HCT116 (cell line): ENCODE results near the gene CREBBP. TPM values are rescaled to one million over a fixed set of nuclear protein-coding genes. Genes with fewer than 3 reads are reported as not detected.

Experiments used
- ATAC-seq: fragments of 200-7000 bp; cut with Tn5 transposase; 2 replicates; pipeline ENCODE4 v1.9.1; 2020; ENCODE audit warnings: mild to moderate bottlenecking, moderate library complexity
- BruUV-seq: library from RNA; stranded (reverse); fragments of 400-500 nt; replicated peaks from 2 replicates; lab custom pipeline; 2021; lab: Mats Ljungman, UMichigan
- CTCF ChIA-PET: fragments of 300-600 bp; sonication (Branson Sonifier 250); formaldehyde crosslinking; loops from one replicate; lab custom pipeline; 2021; ENCODE audit warnings: antibody characterized with exemption; lab: Charles Lee
- POLR2A ChIA-PET: fragments of 300-600, 350-600 bp; sonication (Branson Sonifier 250); formaldehyde crosslinking; loops from one replicate; lab custom pipeline; 2021; ENCODE audit warnings: antibody characterized with exemption; lab: Charles Lee
- RAD21 ChIA-PET, 2 experiments: fragments of 300-600 bp; sonication (Branson Sonifier 250); formaldehyde crosslinking; loops; one replicate each; lab custom pipeline; 2023; ENCODE audit warnings: low total read pairs in 2 of 2; ENCODE audit not compliant: uncharacterized antibody in 2 of 2, unreplicated experiment in 2 of 2, low non-redundant PET in 1 of 2; lab: Charles Lee
- DNase-seq: peaks from one replicate; pipeline ENCODE4 v3.0.0-alpha.2; 2010; ENCODE audit warnings: low read depth, low spot score
- H2AFZ ChIP-seq: fragments of 200-600 bp; shearing (Covaris generic), sonication (generic); 2 replicates; pipeline ENCODE4 v1.6.1; 2017; ENCODE audit warnings: low read depth, mixed run types, mixed read lengths, antibody characterized with exemption, low read length; ENCODE audit not compliant: poor library complexity, severe bottlenecking
- H3K27ac ChIP-seq: 2 replicates; pipeline ENCODE4 v1.5.1; 2012; ENCODE audit warnings: low read depth, low read length
- H3K27me3 ChIP-seq: fragments of 200-600 bp; sonication (generic); 2 replicates; pipeline ENCODE4 v1.6.1; 2016; ENCODE audit warnings: mixed run types, low read length, mixed read lengths; ENCODE audit not compliant: insufficient read depth
- H3K36me3 ChIP-seq, 2 experiments: fragments of 200-500 bp in 1 of 2; fragments of 200-600 bp in 1 of 2; sonication (Bioruptor generic) in 1 of 2; sonication (generic) in 1 of 2; 2 replicates each; pipeline versions ENCODE4 v1.5.1 to v1.6.1; 2014 to 2016; ENCODE audit warnings: low read length in 2 of 2, inconsistent platforms in 1 of 2, mixed read lengths in 1 of 2, mixed run types in 1 of 2; ENCODE audit not compliant: insufficient read depth in 2 of 2, control insufficient read depth in 1 of 2
- H3K4me1 ChIP-seq, 2 experiments: fragments of 200-600 bp in 1 of 2; sonication (generic) in 1 of 2; 2 replicates each; pipeline versions ENCODE4 v1.5.1 to v1.6.1; 2012 to 2017; ENCODE audit warnings: low read length in 2 of 2, inconsistent platforms in 1 of 2, mild to moderate bottlenecking in 1 of 2, mixed read lengths in 1 of 2, mixed run types in 1 of 2, moderate library complexity in 1 of 2; ENCODE audit not compliant: insufficient read depth in 2 of 2, control insufficient read depth in 1 of 2
- H3K4me2 ChIP-seq: fragments of 200-600 bp; sonication (generic); 2 replicates; pipeline ENCODE4 v1.6.1; 2017; ENCODE audit warnings: mixed run types, low read length, mixed read lengths
- H3K4me3 ChIP-seq, 2 experiments: fragments of 200-600 bp in 1 of 2; sonication (generic) in 1 of 2; replicated peaks in 1 of 2; 2 replicates each; pipeline ENCODE4 v1.5.1; 2011 to 2016; ENCODE audit warnings: low read length in 2 of 2, control low read depth in 1 of 2, low read depth in 1 of 2, mild to moderate bottlenecking in 1 of 2, mixed read lengths in 1 of 2, mixed run types in 1 of 2
- H3K79me2 ChIP-seq: fragments of 200-600 bp; sonication (generic); 2 replicates; pipeline ENCODE4 v1.6.1; 2017; ENCODE audit warnings: mild to moderate bottlenecking, mixed run types, low read length, moderate library complexity, mixed read lengths; ENCODE audit not compliant: insufficient read depth
- H3K9ac ChIP-seq: fragments of 200-600 bp; sonication (generic); 2 replicates; pipeline ENCODE4 v1.6.1; 2016; ENCODE audit warnings: low read length, mixed read lengths
- H3K9me2 ChIP-seq: fragments of 200-600 bp; sonication (generic), shearing (Covaris generic); 2 replicates; pipeline ENCODE4 v1.6.1; 2017; ENCODE audit warnings: mixed run types, mild to moderate bottlenecking, moderate library complexity; ENCODE audit not compliant: insufficient read depth
- H3K9me3 ChIP-seq, 2 experiments: fragments of 200-500 bp in 1 of 2; fragments of 200-600 bp in 1 of 2; sonication (Bioruptor generic) in 1 of 2; sonication (generic) in 1 of 2; 2 replicates each; pipeline ENCODE4 v1.6.1; 2014 to 2017; ENCODE audit warnings: low read length in 2 of 2, mixed read lengths in 2 of 2, inconsistent platforms in 1 of 2, low read depth in 1 of 2, mild to moderate bottlenecking in 1 of 2, mixed run types in 1 of 2, moderate library complexity in 1 of 2; ENCODE audit not compliant: control insufficient read depth in 1 of 2, insufficient read depth in 1 of 2
- H4K20me1 ChIP-seq: fragments of 200-600 bp; sonication (generic), shearing (Covaris generic); 2 replicates; pipeline ENCODE4 v1.6.1; 2017; ENCODE audit warnings: mixed run types, mild to moderate bottlenecking, moderate library complexity; ENCODE audit not compliant: insufficient read depth
- ATF3 ChIP-seq: IDR thresholded peaks from 2 replicates; pipeline ENCODE4 v1.6.1; 2012
- CTCF ChIP-seq, 3 experiments: fragments of 200-600 bp in 1 of 3; sonication (generic) in 1 of 3; IDR thresholded peaks in 2 of 3; conservative IDR thresholded peaks in 1 of 3; 2 replicates each; pipeline ENCODE4 v1.5.1; 2012 to 2017; ENCODE audit warnings: low read depth in 2 of 3, low read length in 2 of 3, antibody characterized with exemption in 1 of 3, borderline replicate concordance in 1 of 3, control low read depth in 1 of 3, mild to moderate bottlenecking in 1 of 3, mixed read lengths in 1 of 3, mixed run types in 1 of 3, moderate library complexity in 1 of 3; ENCODE audit not compliant: insufficient read depth in 1 of 3
- JUND ChIP-seq: IDR thresholded peaks from 2 replicates; pipeline ENCODE4 v1.6.1; 2012
- POLR2A ChIP-seq: IDR thresholded peaks from 2 replicates; pipeline ENCODE4 v1.7.0; 2011; ENCODE audit warnings: borderline replicate concordance; ENCODE audit not compliant: insufficient read depth, insufficient read length; ENCODE audit errors: extremely low read depth
- RAD21 ChIP-seq: IDR thresholded peaks from 2 replicates; pipeline ENCODE4 v1.6.1; 2012; ENCODE audit warnings: low read depth, mild to moderate bottlenecking
- SIN3A ChIP-seq: IDR thresholded peaks from 2 replicates; pipeline ENCODE4 v1.6.1; 2012; ENCODE audit warnings: low read depth
- SRF ChIP-seq: IDR thresholded peaks from 2 replicates; pipeline ENCODE4 v1.6.1; 2012; ENCODE audit warnings: low read depth
- ZBTB33 ChIP-seq: IDR thresholded peaks from 2 replicates; pipeline ENCODE4 v1.6.1; 2011; ENCODE audit warnings: mild to moderate bottlenecking, low read length, moderate library complexity; ENCODE audit not compliant: insufficient replicate concordance; ENCODE audit errors: extremely low read depth
- ZFX ChIP-seq: fragments of 450-650 bp; IDR thresholded peaks from 2 replicates; pipeline ENCODE4 v1.6.1; 2017
- intact Hi-C: fragments of 100-400 bp; cut with micrococcal nuclease; formaldehyde crosslinking; loops from 2 replicates; pipeline ENCODE4 v1.10.0; 2022
- total RNA-seq: library from RNA; stranded (reverse); gene quantifications from one replicate; pipeline ENCODE4 v1.2.1, GENCODE V29; 2021; ENCODE audit not compliant: unreplicated experiment

CREBBP gene
- total RNA-seq, 1 experiment from 2014 or later: 42.7 TPM

- peak overlapping the region; percentile 11; the same call in 1 of the 2 replicates for H3K4me2 ChIP-seq
- H3K36me3 ChIP-seq: peaks cover 20 to 46% of the 10 kb centered on the region in 2 experiments; a peak in 3 of 4 replicates
- H3K27me3 ChIP-seq: no peaks in the 10 kb centered on the region
- H3K4me1 ChIP-seq: peaks cover 0 to 10% of the 10 kb centered on the region in 2 experiments; a peak in 2 of 4 replicates
- H3K79me2 ChIP-seq: peaks cover 66% of the 10 kb centered on the region
- no peak overlapping the region for H3K27ac ChIP-seq
- no peak for TF ChIP-seq RAD21
- 0 out of 6 replicates have a peak, but pooled peaks of 1 of the 3 experiments have one; percentile 15 for TF ChIP-seq CTCF (IDR thresholded peaks at IDR 0.05 in 2 of 3, conservative IDR thresholded peaks at IDR 0.05 in 1 of 3; ENCODE audit: borderline replicate concordance in 1 of 3, insufficient read depth in 1 of 3, low read depth in 2 of 3, low read length in 2 of 3)
- no peaks in the 10 kb centered on the region for H3K9me2 ChIP-seq
- DNase-seq (no peak), ATAC-seq (peak; percentile 15; the same call in 1 of the 2 replicates)
- H3K9me3 ChIP-seq: no peaks in the 10 kb centered on the region
- H4K20me1 ChIP-seq: no peaks in the 10 kb centered on the region
- ChIA-PET CTCF (interaction anchor here (1.2 to 1.6 kb wide), 2 partner anchors 20 to 712 kb away, joined by 4 read pairs; no protein-coding TSS in a partner anchor), POLR2A (no interaction called here), RAD21 (no interaction called here)
- no peak overlapping the region for H2AFZ ChIP-seq
- BruUV-seq: no TSS peak
- intact Hi-C loops: no loop called here
- no peak overlapping the region for H3K9ac ChIP-seq
- H3K4me3 ChIP-seq: no peak overlapping the region
These were observed 189.4 kb downstream of the CREBBP start for GRCh38 chr16:3690980-3691720.

GRCh38 chr16:3690470-3690928 is 190.0 kb downstream of the CREBBP start:
- H3K9me3 ChIP-seq: no peaks in the 10 kb centered on the region
- POLR2A ChIA-PET: no interaction called here
- H2AFZ ChIP-seq: no peak overlapping the region
- H3K4me2 ChIP-seq: peak overlapping the region; percentile 11; the same call in 1 of the 2 replicates
- DNase-seq (peak; percentile 48), ATAC-seq (peak; percentile 97)
- H3K36me3 ChIP-seq: peaks cover 24 to 52% of the 10 kb centered on the region in 2 experiments; a peak in 3 of 4 replicates
- no peak overlapping the region for H3K4me3 ChIP-seq
- peaks cover 0 to 10% of the 10 kb centered on the region in 2 experiments; a peak in 2 of 4 replicates for H3K4me1 ChIP-seq
- CTCF ChIA-PET: interaction anchor here (0.6 to 1.6 kb wide), 2 partner anchors 11 to 712 kb away, joined by 3 to 4 read pairs; no protein-coding TSS in a partner anchor
- H3K27ac ChIP-seq: peak overlapping the region; percentile 6; the same call in 1 of the 2 replicates
- H3K27me3 ChIP-seq: no peaks in the 10 kb centered on the region
- BruUV-seq: no TSS peak
- H3K9ac ChIP-seq: no peak overlapping the region
- RAD21 ChIA-PET: no interaction called here
- H3K9me2 ChIP-seq: no peaks in the 10 kb centered on the region
- peaks cover 60% of the 10 kb centered on the region for H3K79me2 ChIP-seq
- no peaks in the 10 kb centered on the region for H4K20me1 ChIP-seq
- intact Hi-C loops: no loop called here
- TF ChIP-seq RAD21: peak; percentile 80
- no peak for TF ChIP-seq ZFX
- no peak for TF ChIP-seq JUND
- TF ChIP-seq POLR2A: no peak
- TF ChIP-seq SIN3A: no peak
- TF ChIP-seq ATF3: no peak
- no peak for TF ChIP-seq ZBTB33
- TF ChIP-seq SRF: no peak
- peak; percentile 81 to 93 (median 88) for TF ChIP-seq CTCF (IDR thresholded peaks at IDR 0.05 in 2 of 3, conservative IDR thresholded peaks at IDR 0.05 in 1 of 3; ENCODE audit: borderline replicate concordance in 1 of 3, insufficient read depth in 1 of 3, low read depth in 2 of 3, low read length in 2 of 3)
